PC-9 (cell line): ENCODE measurements around the gene CBX4. TPM values are rescaled to one million over a fixed set of nuclear protein-coding genes. Genes with fewer than 3 reads are reported as not detected.
A peak's percentile ranks its signal among the peaks of the same experiment; 100 is the strongest.

Source experiments
- BruUV-seq: library from RNA; stranded (reverse); fragments of 400-500 nt; replicated peaks from 2 replicates; lab custom pipeline; 2021; lab: Mats Ljungman, UMichigan
- CTCF ChIA-PET: fragments of 300-600 bp; sonication (Branson Sonifier 250); formaldehyde crosslinking; loops from one replicate; lab custom pipeline; 2022; ENCODE audit warnings: antibody characterized with exemption; lab: Charles Lee
- POLR2A ChIA-PET: fragments of 300-600 bp; sonication (Branson Sonifier 250); formaldehyde crosslinking; loops from one replicate; lab custom pipeline; 2022; ENCODE audit warnings: antibody characterized with exemption; ENCODE audit not compliant: unreplicated experiment; lab: Charles Lee
- DNase-seq, 2 experiments: peaks; one replicate each; pipeline versions ENCODE4 v3.0.0 to v3.0.0-alpha.2; 2015 to 2022; ENCODE audit warnings: mixed read lengths in 1 of 2
- H2AFZ ChIP-seq: fragments of 200-600 bp; sonication (generic); 2 replicates; pipeline ENCODE4 v1.8.1; 2017; ENCODE audit warnings: antibody characterized with exemption
- H3F3A ChIP-seq: fragments of 200-600 bp; sonication (generic); 2 replicates; pipeline ENCODE4 v1.8.1; 2017; ENCODE audit warnings: antibody characterized with exemption, mild to moderate bottlenecking, low read depth; ENCODE audit not compliant: insufficient read depth
- H3K27ac ChIP-seq: fragments of 200-600 bp; sonication (generic); 2 replicates; pipeline ENCODE4 v1.6.1; 2016; ENCODE audit warnings: mixed run types
- H3K27me3 ChIP-seq: fragments of 200-600 bp; sonication (generic); 2 replicates; pipeline ENCODE4 v1.6.1; 2016; ENCODE audit warnings: low read depth, mixed run types; ENCODE audit not compliant: insufficient read depth
- H3K36me3 ChIP-seq: fragments of 200-600 bp; sonication (generic); 2 replicates; pipeline ENCODE4 v1.6.1; 2016; ENCODE audit warnings: low read depth, mixed run types
- H3K4me1 ChIP-seq: fragments of 200-600 bp; sonication (generic); replicated peaks from 2 replicates; pipeline ENCODE4 v1.6.1; 2016; ENCODE audit warnings: mixed run types; ENCODE audit not compliant: insufficient read depth
- H3K4me2 ChIP-seq: fragments of 200-600 bp; sonication (generic); 2 replicates; pipeline ENCODE4 v1.6.1; 2017; ENCODE audit warnings: mixed run types
- H3K4me3 ChIP-seq: fragments of 200-600 bp; sonication (generic); 2 replicates; pipeline ENCODE4 v1.6.1; 2016; ENCODE audit warnings: mixed run types
- H3K79me2 ChIP-seq: fragments of 200-600 bp; sonication (generic); 2 replicates; pipeline ENCODE4 v1.6.1; 2017; ENCODE audit warnings: low read depth, mixed run types
- H3K9me2 ChIP-seq: fragments of 200-600 bp; sonication (generic); 2 replicates; pipeline ENCODE4 v1.8.1; 2017; ENCODE audit warnings: mild to moderate bottlenecking; ENCODE audit not compliant: insufficient read depth
- H3K9me3 ChIP-seq: fragments of 200-600 bp; sonication (generic); 2 replicates; pipeline ENCODE4 v1.8.1; 2016; ENCODE audit warnings: low read depth; ENCODE audit not compliant: insufficient read depth
- H4K20me1 ChIP-seq: fragments of 200-600 bp; sonication (generic); 2 replicates; pipeline ENCODE4 v1.8.1; 2017; ENCODE audit not compliant: insufficient read depth
- CTCF ChIP-seq: fragments of 200-600 bp; sonication (generic); conservative IDR thresholded peaks from 2 replicates; pipeline ENCODE4 v1.6.1; 2017; ENCODE audit warnings: mixed run types, antibody characterized with exemption, mild to moderate bottlenecking, moderate library complexity
- EZH2 ChIP-seq: fragments of 200-600 bp; sonication (generic); IDR thresholded peaks from 2 replicates; pipeline ENCODE4 v1.8.0; 2017; ENCODE audit warnings: antibody characterized with exemption, low read depth
- intact Hi-C: fragments of 100-400 bp; cut with micrococcal nuclease; formaldehyde crosslinking; loops from one replicate; pipeline ENCODE4 v1.10.0; 2022; ENCODE audit not compliant: unreplicated experiment
- total RNA-seq: library from RNA; stranded (reverse); gene quantifications from 2 replicates; pipeline ENCODE4 v1.2.3, GENCODE V29; 2021

CBX4 gene
- total RNA-seq, 1 experiment from 2014 or later: 32.0 TPM

GRCh38 chr17:79789943-79790804, 49.1 kb downstream of the CBX4 start:
- H3K9me3 ChIP-seq: no peaks in the 10 kb centered on the region
- H3K4me2 ChIP-seq: peak overlapping the region; percentile 40; the same call in 1 of the 2 replicates
- TF ChIP-seq CTCF (peak; percentile 73), EZH2 (no peak)
- H3K79me2 ChIP-seq: no peaks in the 10 kb centered on the region
- intact Hi-C loops: no loop called here
- peaks cover 7% of the 10 kb centered on the region; the same call in 1 of the 2 replicates for H3F3A ChIP-seq
- H3K4me3 ChIP-seq: no peak overlapping the region
- ChIA-PET POLR2A (no interaction called here), CTCF (interaction anchor here (0.6 kb wide), 1 partner anchor 44 kb away, joined by 9 read pairs; no protein-coding TSS in a partner anchor)
- no peaks in the 10 kb centered on the region for H3K9me2 ChIP-seq
- no peak overlapping the region for H2AFZ ChIP-seq
- no peak overlapping the region for H3K27ac ChIP-seq
- H3K4me1 ChIP-seq: no peaks in the 10 kb centered on the region
- no TSS peak for BruUV-seq
- peak in 1 of 2 experiments; percentile 50 for DNase-seq
- no peaks in the 10 kb centered on the region for H4K20me1 ChIP-seq
- H3K27me3 ChIP-seq: no peaks in the 10 kb centered on the region
- no peaks in the 10 kb centered on the region for H3K36me3 ChIP-seq

GRCh38 chr17:79788989-79789942, 50.0 kb downstream of the CBX4 start:
- intact Hi-C loops: no loop called here
- no peak overlapping the region for H3K4me3 ChIP-seq
- no TSS peak for BruUV-seq
- no peaks in the 10 kb centered on the region for H3K4me1 ChIP-seq
- ChIA-PET CTCF (interaction anchor here (0.6 kb wide), 2 partner anchors 43 to 104 kb away, joined by 3 to 9 read pairs; no protein-coding TSS in a partner anchor), POLR2A (interaction anchor here (0.6 to 0.7 kb wide), 2 partner anchors 15 to 1506 kb away, joined by 3 to 6 read pairs; partner anchors contain the start of gene SLC38A10)
- no peaks in the 10 kb centered on the region for H3K9me2 ChIP-seq
- no peak overlapping the region for H2AFZ ChIP-seq
- peaks cover 7% of the 10 kb centered on the region; the same call in 1 of the 2 replicates for H3F3A ChIP-seq
- H3K4me2 ChIP-seq: 0 out of 2 replicates have a peak overlapping the region, but pooled peaks have one; percentile 40
- no peak for DNase-seq
- no peaks in the 10 kb centered on the region for H3K9me3 ChIP-seq
- no peak overlapping the region for H3K27ac ChIP-seq
- no peaks in the 10 kb centered on the region for H4K20me1 ChIP-seq
- no peaks in the 10 kb centered on the region for H3K79me2 ChIP-seq
- no peak for TF ChIP-seq CTCF
- no peak for TF ChIP-seq EZH2
- H3K36me3 ChIP-seq: no peaks in the 10 kb centered on the region
- H3K27me3 ChIP-seq: no peaks in the 10 kb centered on the region

GRCh38 chr17:79788455-79788854, 50.8 kb downstream of the CBX4 start:
- no peaks in the 10 kb centered on the region for H3K36me3 ChIP-seq
- peaks cover 7% of the 10 kb centered on the region; the same call in 1 of the 2 replicates for H3F3A ChIP-seq
- H3K79me2 ChIP-seq: no peaks in the 10 kb centered on the region
- no TSS peak for BruUV-seq
- no peaks in the 10 kb centered on the region for H3K9me3 ChIP-seq
- no peaks in the 10 kb centered on the region for H4K20me1 ChIP-seq
- no peak overlapping the region for H3K4me3 ChIP-seq
- H2AFZ ChIP-seq: no peak overlapping the region
- H3K27me3 ChIP-seq: no peaks in the 10 kb centered on the region
- no peak overlapping the region for H3K4me2 ChIP-seq
- no peaks in the 10 kb centered on the region for H3K9me2 ChIP-seq
- TF ChIP-seq EZH2 (no peak), CTCF (no peak)
- H3K27ac ChIP-seq: no peak overlapping the region
- no peaks in the 10 kb centered on the region for H3K4me1 ChIP-seq
- ChIA-PET CTCF (no interaction called here), POLR2A (no interaction called here)
- intact Hi-C loops: no loop called here
- no peak for DNase-seq
